Lung (tissue), 12 donors: ENCODE results near the gene WNT9B. TPM values are rescaled to one million over a fixed set of nuclear protein-coding genes. Genes with fewer than 3 reads are reported as not detected.

Source experiments
- ATAC-seq: fragments of 200-7000 bp; cut with Tn5 transposase; one replicate; pipeline ENCODE4 v1.9.1; 2020; ENCODE audit warnings: moderate number of reproducible peaks; ENCODE audit not compliant: insufficient read depth, low FRiP score
- DNase-seq, 3 donors: peaks; one replicate each; pipeline ENCODE4 v3.0.0-alpha.2; 2013 to 2017
- H3K27ac ChIP-seq, 2 donors: one replicate each; pipeline ENCODE4 v1.5.1; 2013; ENCODE audit warnings: mild to moderate bottlenecking in 2 of 2, moderate library complexity in 2 of 2, control low read depth in 1 of 2, inconsistent platforms in 1 of 2, low read depth in 1 of 2, low read length in 1 of 2
- H3K27me3 ChIP-seq, 3 donors: one replicate each; pipeline ENCODE4 v1.5.1; 2013; ENCODE audit warnings: low read length in 2 of 3; ENCODE audit not compliant: control insufficient read depth in 3 of 3, insufficient read depth in 3 of 3
- H3K36me3 ChIP-seq, 4 donors: one replicate each; pipeline ENCODE4 v1.5.1; 2013; ENCODE audit warnings: low read length in 4 of 4, mild to moderate bottlenecking in 1 of 4, moderate library complexity in 1 of 4; ENCODE audit not compliant: control insufficient read depth in 4 of 4, insufficient read depth in 4 of 4
- H3K4me1 ChIP-seq, 5 donors: one replicate each; pipeline ENCODE4 v1.5.1; 2013; ENCODE audit warnings: low read length in 5 of 5, mild to moderate bottlenecking in 2 of 5, moderate library complexity in 1 of 5; ENCODE audit not compliant: control insufficient read depth in 5 of 5, insufficient read depth in 5 of 5
- H3K4me3 ChIP-seq: one replicate; pipeline ENCODE4 v1.5.1; 2013; ENCODE audit warnings: mild to moderate bottlenecking, control low read depth, moderate library complexity
- H3K9ac ChIP-seq, 2 donors: one replicate each; pipeline ENCODE4 v1.5.1; 2013; ENCODE audit warnings: low read length in 2 of 2, control low read depth in 1 of 2; ENCODE audit not compliant: insufficient read depth in 1 of 2
- H3K9me3 ChIP-seq, 4 donors: one replicate each; pipeline ENCODE4 v1.5.1; 2013; ENCODE audit warnings: low read length in 3 of 4, mild to moderate bottlenecking in 1 of 4, moderate library complexity in 1 of 4; ENCODE audit not compliant: control insufficient read depth in 4 of 4, insufficient read depth in 3 of 4
- CTCF ChIP-seq: IDR thresholded peaks from 2 replicates; pipeline ENCODE4 v1.5.1; 2012; ENCODE audit warnings: mild to moderate bottlenecking; ENCODE audit errors: control extremely low read depth, extremely low read depth
- WGBS, 2 donors: extraction: QIAGEN DNeasy Blood & Tissue Kit; methylation state at CpG; one replicate each; pipeline ENCODE4 v1.1.7; 2013; 5-methylcytosine and 5-hydroxymethylcytosine counted together
- polyA plus RNA-seq, 2 donors: library from polyadenylated mRNA; stranded (reverse); fragments of 200-250 nt; gene quantifications; one replicate each; pipeline ENCODE4 v1.2.1, GENCODE V29; 2013
- total RNA-seq, 2 donors: library from RNA; depleted of rRNA in 1 of 2; stranded (reverse); fragments of >200 nt in 1 of 2; gene quantifications; one replicate each; pipeline ENCODE4 v1.2.1, GENCODE V29; 2014 to 2021
- donor health status: control.
- donor health status: control.
- donor health status: Bipolar disorder and iron deficiency.
- donor health status: healthy.
- donor health status: DM: yes; HTN: yes; CAD: no.

The WNT9B gene
- total and polyA plus RNA-seq, 4 donors, result 0.11 to 0.33 (median 0.17) TPM

GRCh38 chr17:46831573-46832330, 19.6 kb upstream of the WNT9B start:
- ATAC-seq (no peak), DNase-seq (no peak)
- no peak for TF ChIP-seq CTCF
- Histone ChIP-seq H3K27ac (no peak overlapping the region), H3K9me3 (no peaks in the 10 kb centered on the region), H3K4me1 (peaks cover 0 to 7% (median 0%) of the 10 kb centered on the region in 5 donors), H3K9ac (no peak overlapping the region), H3K27me3 (no peaks in the 10 kb centered on the region), H3K4me3 (no peak overlapping the region), H3K36me3 (no peaks in the 10 kb centered on the region)
- WGBS, 2 donors, result 69 to 85% methylated on average over 14 of the region's 14 CpGs

- peaks cover 0 to 7% (median 0%) of the 10 kb centered on the region in 5 donors for H3K4me1 ChIP-seq
- DNase-seq (peak in 2 of 3 donors; percentile 36 to 42), ATAC-seq (no peak)
- no peak overlapping the region for H3K4me3 ChIP-seq
- no peaks in the 10 kb centered on the region for H3K27me3 ChIP-seq
- no peak overlapping the region for H3K9ac ChIP-seq
- 67 to 69% methylated on average over 11 of the region's 11 CpGs for WGBS, 2 donors
- TF ChIP-seq CTCF, result no peak
- no peaks in the 10 kb centered on the region for H3K36me3 ChIP-seq
- no peak overlapping the region for H3K27ac ChIP-seq
- no peaks in the 10 kb centered on the region for H3K9me3 ChIP-seq
Observed at GRCh38 chr17:46832331-46832821, 19.0 kb upstream of the WNT9B start.

GRCh38 chr17:46832945-46833839, 18.2 kb upstream of the WNT9B start:
- Histone ChIP-seq H3K27ac (no peak overlapping the region), H3K4me3 (no peak overlapping the region), H3K4me1 (peaks cover 0 to 7% (median 0%) of the 10 kb centered on the region in 5 donors), H3K27me3 (no peaks in the 10 kb centered on the region), H3K9ac (no peak overlapping the region), H3K9me3 (no peaks in the 10 kb centered on the region), H3K36me3 (no peaks in the 10 kb centered on the region)
- DNase-seq (peak in 2 of 3 donors; percentile 15 to 39), ATAC-seq (no peak)
- 71 to 85% methylated on average over 17 of the region's 17 CpGs for WGBS, 2 donors
- TF ChIP-seq CTCF, result no peak
